Caco-2 (cell line): ENCODE results near the gene BCL2. TPM values are rescaled to one million over a fixed set of nuclear protein-coding genes. Genes with fewer than 3 reads are reported as not detected.

ENCODE experiments used
- BruUV-seq: library from RNA; stranded (reverse); fragments of 400-500 nt; replicated peaks from 2 replicates; lab custom pipeline; 2021; lab: Mats Ljungman, UMichigan
- CTCF ChIA-PET: fragments of 300-600 bp; sonication (Branson Sonifier 250); formaldehyde crosslinking; loops from one replicate; lab custom pipeline; 2022; ENCODE audit warnings: antibody characterized with exemption; lab: Charles Lee
- POLR2A ChIA-PET: fragments of 300-600 bp; sonication (Branson Sonifier 250); formaldehyde crosslinking; loops from one replicate; lab custom pipeline; 2022; ENCODE audit warnings: antibody characterized with exemption; lab: Charles Lee
- DNase-seq, 2 experiments: peaks; one replicate each; pipeline versions ENCODE4 v3.0.0 to v3.0.0-alpha.2; 2020 to 2022
- H3K27me3 ChIP-seq: replicated peaks from 2 replicates; pipeline ENCODE4 v1.6.0; 2011; ENCODE audit warnings: low read length; ENCODE audit not compliant: control insufficient read depth, insufficient read depth
- H3K36me3 ChIP-seq: 2 replicates; pipeline ENCODE4 v1.5.1; 2011; ENCODE audit warnings: low read length; ENCODE audit not compliant: control insufficient read depth, insufficient read depth
- H3K4me1 ChIP-seq: fragments of 250-450 bp; sonication (Bioruptor Pico); 2 replicates; pipeline ENCODE4 v1.5.1; 2020; ENCODE audit warnings: mild to moderate bottlenecking
- H3K4me3 ChIP-seq: 2 replicates; pipeline ENCODE4 v1.5.1; 2011; ENCODE audit warnings: low read depth, mild to moderate bottlenecking, control low read depth, low read length
- H3K9me3 ChIP-seq: fragments of 250-450 bp; sonication (Bioruptor Pico); 2 replicates; pipeline ENCODE4 v1.5.1; 2020; ENCODE audit warnings: mild to moderate bottlenecking, moderate library complexity
- H3K27ac Mint-ChIP-seq: one replicate; pipeline ENCODE4 v1.8.0; 2022; ENCODE audit warnings: mixed read lengths; ENCODE audit not compliant: unreplicated experiment
- H3K27me3 Mint-ChIP-seq: one replicate; pipeline ENCODE4 v1.8.0; 2022; ENCODE audit warnings: mixed read lengths; ENCODE audit not compliant: insufficient read depth, unreplicated experiment
- H3K36me3 Mint-ChIP-seq: one replicate; pipeline ENCODE4 v1.8.0; 2022; ENCODE audit warnings: mild to moderate bottlenecking, mixed read lengths; ENCODE audit not compliant: insufficient read depth, unreplicated experiment
- H3K4me1 Mint-ChIP-seq: one replicate; pipeline ENCODE4 v1.8.0; 2022; ENCODE audit warnings: low read depth, mixed read lengths; ENCODE audit not compliant: unreplicated experiment
- H3K4me3 Mint-ChIP-seq: one replicate; pipeline ENCODE4 v1.8.0; 2022; ENCODE audit warnings: mild to moderate bottlenecking, moderate library complexity, mixed read lengths; ENCODE audit not compliant: unreplicated experiment
- H3K9me3 Mint-ChIP-seq: one replicate; pipeline ENCODE4 v1.8.0; 2022; ENCODE audit warnings: mixed read lengths; ENCODE audit not compliant: unreplicated experiment
- intact Hi-C: fragments of 100-400 bp; cut with micrococcal nuclease; formaldehyde crosslinking; loops from one replicate; pipeline ENCODE4 v1.10.0; 2022; ENCODE audit not compliant: unreplicated experiment
- total RNA-seq: library from RNA; stranded (reverse); gene quantifications from 2 replicates; pipeline ENCODE4 v1.2.3, GENCODE V29; 2022
- TF ChIP-seq, protein P1 (sequence below), 2 experiments: fragments of 200-600 bp in 1 of 2; IDR thresholded peaks; 1 replicate in 1 of 2; 2 replicates in 1 of 2; pipeline versions ENCODE4 v1.5.1 to v1.8.0; 2011 to 2022; ENCODE audit warnings: antibody characterized with exemption in 1 of 2, control low read depth in 1 of 2, inconsistent platforms in 1 of 2, low read depth in 1 of 2, low read length in 1 of 2, mild to moderate bottlenecking in 1 of 2, moderate library complexity in 1 of 2; ENCODE audit not compliant: insufficient read depth in 1 of 2, severe bottlenecking in 1 of 2, unreplicated experiment in 1 of 2

BCL2 gene
- total RNA-seq, 1 experiment from 2014 or later, result 6.5 TPM

- Histone ChIP-seq H3K27me3 (no peaks in the 10 kb centered on the region), H3K4me1 (peaks cover 21% of the 10 kb centered on the region), H3K9me3 (no peaks in the 10 kb centered on the region), H3K4me3 (no peak overlapping the region), H3K36me3 (no peaks in the 10 kb centered on the region)
- Mint-ChIP-seq H3K36me3 (no peaks in the 10 kb centered on the region), H3K4me3 (peak overlapping the region; percentile 58), H3K27me3 (no peaks in the 10 kb centered on the region), H3K27ac (peak overlapping the region; percentile 90), H3K4me1 (peaks cover 21% of the 10 kb centered on the region), H3K9me3 (no peaks in the 10 kb centered on the region)
- POLR2A ChIA-PET, result interaction anchor here (1.1 kb wide), 1 partner anchor 334 kb away, joined by 3 read pairs; no protein-coding TSS in a partner anchor
- CTCF ChIA-PET, result interaction anchor here (0.9 to 1.2 kb wide), 3 partner anchors 12 to 71 kb away, joined by 3 to 4 read pairs (median 3); no protein-coding TSS in a partner anchor
- DNase-seq, result peak; percentile 69 to 76
- intact Hi-C loops, result loop anchor here (1.0 to 5.0 kb wide), 3 partner anchors 12 to 40 kb away; no protein-coding TSS in a partner anchor
- TF ChIP-seq, protein P1, sequence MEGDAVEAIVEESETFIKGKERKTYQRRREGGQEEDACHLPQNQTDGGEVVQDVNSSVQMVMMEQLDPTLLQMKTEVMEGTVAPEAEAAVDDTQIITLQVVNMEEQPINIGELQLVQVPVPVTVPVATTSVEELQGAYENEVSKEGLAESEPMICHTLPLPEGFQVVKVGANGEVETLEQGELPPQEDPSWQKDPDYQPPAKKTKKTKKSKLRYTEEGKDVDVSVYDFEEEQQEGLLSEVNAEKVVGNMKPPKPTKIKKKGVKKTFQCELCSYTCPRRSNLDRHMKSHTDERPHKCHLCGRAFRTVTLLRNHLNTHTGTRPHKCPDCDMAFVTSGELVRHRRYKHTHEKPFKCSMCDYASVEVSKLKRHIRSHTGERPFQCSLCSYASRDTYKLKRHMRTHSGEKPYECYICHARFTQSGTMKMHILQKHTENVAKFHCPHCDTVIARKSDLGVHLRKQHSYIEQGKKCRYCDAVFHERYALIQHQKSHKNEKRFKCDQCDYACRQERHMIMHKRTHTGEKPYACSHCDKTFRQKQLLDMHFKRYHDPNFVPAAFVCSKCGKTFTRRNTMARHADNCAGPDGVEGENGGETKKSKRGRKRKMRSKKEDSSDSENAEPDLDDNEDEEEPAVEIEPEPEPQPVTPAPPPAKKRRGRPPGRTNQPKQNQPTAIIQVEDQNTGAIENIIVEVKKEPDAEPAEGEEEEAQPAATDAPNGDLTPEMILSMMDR (IDR thresholded peaks at IDR 0.05; ENCODE audit: insufficient read depth in 1 of 2, low read depth in 1 of 2, low read length in 1 of 2, severe bottlenecking in 1 of 2, unreplicated experiment in 1 of 2), result no peak
- no TSS peak for BruUV-seq
Measured at GRCh38 chr18:63087421-63088230, 231.9 kb downstream of the BCL2 start.

DNA sequence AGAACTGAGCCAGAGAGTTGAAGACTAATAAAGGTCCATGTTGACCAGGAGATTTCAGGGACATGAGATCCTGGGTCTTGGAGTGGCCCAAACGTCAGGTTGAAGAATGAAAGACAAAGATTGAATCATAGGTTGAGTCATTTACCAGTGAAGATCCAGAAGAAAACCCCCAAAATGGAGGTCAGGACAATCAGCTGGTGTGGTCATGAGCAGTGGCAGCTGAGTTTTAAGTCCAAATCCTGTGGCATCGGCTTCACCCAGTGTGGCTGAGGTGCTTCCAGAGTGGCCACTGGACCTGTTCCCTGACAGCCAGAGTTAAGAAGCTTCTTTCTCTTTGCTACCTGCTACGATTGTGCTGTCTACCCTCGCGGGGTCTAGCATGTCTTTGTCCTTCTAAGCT is 234.0 kb downstream of the BCL2 start:
- no peaks in the 10 kb centered on the region for H3K36me3 ChIP-seq
- no peaks in the 10 kb centered on the region for H3K9me3 ChIP-seq
- H3K4me1 ChIP-seq, result peaks cover 21% of the 10 kb centered on the region
- CTCF ChIA-PET, result interaction anchor here (1.2 kb wide), 1 partner anchor 60 kb away, joined by 3 read pairs; no protein-coding TSS in a partner anchor
- no peak for DNase-seq
- H3K27me3 Mint-ChIP-seq, result no peaks in the 10 kb centered on the region
- peaks cover 21% of the 10 kb centered on the region for H3K4me1 Mint-ChIP-seq
- H3K9me3 Mint-ChIP-seq, result no peaks in the 10 kb centered on the region
- POLR2A ChIA-PET, result no interaction called here
- H3K27me3 ChIP-seq, result no peaks in the 10 kb centered on the region
- no peak overlapping the region for H3K4me3 ChIP-seq
- no TSS peak for BruUV-seq
- TF ChIP-seq, protein P1 (IDR thresholded peaks at IDR 0.05; ENCODE audit: insufficient read depth in 1 of 2, low read depth in 1 of 2, low read length in 1 of 2, severe bottlenecking in 1 of 2, unreplicated experiment in 1 of 2), result no peak
- intact Hi-C loops, result loop anchor here (5.0 kb wide), 1 partner anchor 42 kb away; no protein-coding TSS in a partner anchor
- no peak overlapping the region for H3K4me3 Mint-ChIP-seq
- no peaks in the 10 kb centered on the region for H3K36me3 Mint-ChIP-seq
- H3K27ac Mint-ChIP-seq, result no peak overlapping the region

GRCh38 chr18:63084219-63084618 is 235.3 kb downstream of the BCL2 start:
- intact Hi-C loops, result no loop called here
- no peaks in the 10 kb centered on the region for H3K36me3 ChIP-seq
- no peaks in the 10 kb centered on the region for H3K27me3 Mint-ChIP-seq
- H3K4me1 ChIP-seq, result peaks cover 21% of the 10 kb centered on the region
- ChIA-PET POLR2A (no interaction called here), CTCF (no interaction called here)
- TF ChIP-seq, protein P1 (IDR thresholded peaks at IDR 0.05; ENCODE audit: insufficient read depth in 1 of 2, low read depth in 1 of 2, low read length in 1 of 2, severe bottlenecking in 1 of 2, unreplicated experiment in 1 of 2), result no peak
- peaks cover 17% of the 10 kb centered on the region for H3K4me1 Mint-ChIP-seq
- H3K9me3 ChIP-seq, result no peaks in the 10 kb centered on the region
- H3K36me3 Mint-ChIP-seq, result no peaks in the 10 kb centered on the region
- H3K4me3 Mint-ChIP-seq, result no peak overlapping the region
- no peak for DNase-seq
- no peak overlapping the region for H3K27ac Mint-ChIP-seq
- no TSS peak for BruUV-seq
- H3K9me3 Mint-ChIP-seq, result peaks cover 10% of the 10 kb centered on the region
- H3K27me3 ChIP-seq, result no peaks in the 10 kb centered on the region
- H3K4me3 ChIP-seq, result no peak overlapping the region
